Cardiac muscle cell (in vitro differentiated cells and primary cell): ENCODE data around the gene UBE2U. TPM values are rescaled to one million over a fixed set of nuclear protein-coding genes. Genes with fewer than 3 reads are reported as not detected.
A peak's percentile ranks its signal among the peaks of the same experiment; 100 is the strongest.

ENCODE experiments used
- DNase-seq, 2 donors: peaks; one replicate each; pipeline versions ENCODE4 v3.0.0 to v3.0.0-alpha.2; 2010 to 2017; ENCODE audit warnings: low read depth in 1 of 2, low spot score in 1 of 2
- H3K27ac ChIP-seq: fragments of 200-600 bp; sonication (generic); 2 replicates; pipeline ENCODE4 v1.5.1; 2016
- H3K27me3 ChIP-seq: fragments of 200-600 bp; sonication (generic); 2 replicates; pipeline ENCODE4 v1.6.0; 2016; ENCODE audit warnings: control low read depth
- H3K36me3 ChIP-seq: fragments of 200-600 bp; sonication (generic); 2 replicates; pipeline ENCODE4 v1.5.1; 2016; ENCODE audit warnings: control low read depth
- H3K4me1 ChIP-seq: fragments of 200-600 bp; sonication (generic); 2 replicates; pipeline ENCODE4 v1.8.1; 2017; ENCODE audit warnings: low read depth, mild to moderate bottlenecking, mixed run types
- H3K4me3 ChIP-seq: fragments of 200-600 bp; sonication (generic); 2 replicates; pipeline ENCODE4 v1.5.1; 2016; ENCODE audit warnings: mild to moderate bottlenecking
- H3K9me3 ChIP-seq: fragments of 200-600 bp; sonication (generic); 2 replicates; pipeline ENCODE4 v1.5.1; 2017; ENCODE audit warnings: low read depth, mild to moderate bottlenecking, control low read depth
- CTCF ChIP-seq: IDR thresholded peaks from 2 replicates; pipeline ENCODE4 v1.5.1; 2012; ENCODE audit warnings: low read depth, mild to moderate bottlenecking, low read length
- polyA plus RNA-seq: library from polyadenylated mRNA; unstranded; fragments of >200 nt; fragmentation: Nextera tagmentation; extraction: Ambion mirVana; gene quantifications from 2 replicates; pipeline ENCODE4 v1.2.1, GENCODE V29; 2016
- total RNA-seq: library from RNA; depleted of rRNA; stranded (reverse); fragments of >200 nt; gene quantifications from 2 replicates; pipeline ENCODE4 v1.2.3, GENCODE V29; 2016

Gene UBE2U
- total and polyA plus RNA-seq, 2 experiments from 2014 or later, result not detected

- peak overlapping the region; percentile 63 for H3K27ac ChIP-seq
- H3K27me3 ChIP-seq, result no peaks in the 10 kb centered on the region
- H3K4me3 ChIP-seq, result no peak overlapping the region
- no peaks in the 10 kb centered on the region for H3K36me3 ChIP-seq
- peaks cover 9% of the 10 kb centered on the region for H3K4me1 ChIP-seq
- no peaks in the 10 kb centered on the region for H3K9me3 ChIP-seq
- DNase-seq, result peak in 1 of 2 donors; percentile 51
- no peak for TF ChIP-seq CTCF
These were observed 25.9 kb downstream of the UBE2U start for GRCh38 chr1:64229307-64229706.

- no peaks in the 10 kb centered on the region for H3K36me3 ChIP-seq
- peaks cover 11% of the 10 kb centered on the region for H3K4me1 ChIP-seq
- DNase-seq, result no peak
- H3K4me3 ChIP-seq, result no peak overlapping the region
- no peaks in the 10 kb centered on the region for H3K9me3 ChIP-seq
- H3K27ac ChIP-seq, result no peak overlapping the region
- no peaks in the 10 kb centered on the region for H3K27me3 ChIP-seq
- no peak for TF ChIP-seq CTCF
These were observed 27.7 kb downstream of the UBE2U start for GRCh38 chr1:64231153-64231552.

- no peak for TF ChIP-seq CTCF
- no peaks in the 10 kb centered on the region for H3K36me3 ChIP-seq
These were observed 28.2 kb downstream of the UBE2U start for GRCh38 chr1:64231654-64232053.

GRCh38 chr1:64234714-64235113 is 31.3 kb downstream of the UBE2U start:
- no peaks in the 10 kb centered on the region for H3K9me3 ChIP-seq
- H3K4me1 ChIP-seq, result peaks cover 7% of the 10 kb centered on the region
- H3K36me3 ChIP-seq, result no peaks in the 10 kb centered on the region
- no peak overlapping the region for H3K4me3 ChIP-seq
- no peaks in the 10 kb centered on the region for H3K27me3 ChIP-seq
- DNase-seq, result no peak
- no peak overlapping the region for H3K27ac ChIP-seq
- no peak for TF ChIP-seq CTCF

More at GRCh38 chr1:64231654-64232053, 28.2 kb downstream of the UBE2U start:
- Histone ChIP-seq H3K27ac (no peak overlapping the region), H3K4me3 (no peak overlapping the region), H3K27me3 (no peaks in the 10 kb centered on the region), H3K4me1 (peaks cover 11% of the 10 kb centered on the region), H3K9me3 (no peaks in the 10 kb centered on the region)
- no peak for DNase-seq

GRCh38 chr1:64235181-64235580 is 31.8 kb downstream of the UBE2U start:
- DNase-seq, result peak in 1 of 2 donors; percentile 27
- peaks cover 2% of the 10 kb centered on the region for H3K4me1 ChIP-seq
- H3K9me3 ChIP-seq, result no peaks in the 10 kb centered on the region
- no peak for TF ChIP-seq CTCF
- H3K27me3 ChIP-seq, result no peaks in the 10 kb centered on the region
- no peaks in the 10 kb centered on the region for H3K36me3 ChIP-seq
- H3K4me3 ChIP-seq, result no peak overlapping the region
- no peak overlapping the region for H3K27ac ChIP-seq

- no peak for DNase-seq
- H3K4me3 ChIP-seq, result no peak overlapping the region
- TF ChIP-seq CTCF, result no peak
- H3K4me1 ChIP-seq, result peaks cover 9% of the 10 kb centered on the region
- no peaks in the 10 kb centered on the region for H3K36me3 ChIP-seq
- H3K9me3 ChIP-seq, result no peaks in the 10 kb centered on the region
- no peaks in the 10 kb centered on the region for H3K27me3 ChIP-seq
- H3K27ac ChIP-seq, result no peak overlapping the region
These were observed 32.5 kb downstream of the UBE2U start for GRCh38 chr1:64235910-64236309.
